Fibroblast of peridontal ligament (primary cell): ENCODE measurements around the gene SGIP1.
A peak's percentile ranks its signal among the peaks of the same experiment; 100 is the strongest.

Experiments used
- DNase-seq: peaks from one replicate; pipeline ENCODE4 v3.0.0-alpha.2; 2010; ENCODE audit errors: extremely low read depth

SGIP1 gene

DNA sequence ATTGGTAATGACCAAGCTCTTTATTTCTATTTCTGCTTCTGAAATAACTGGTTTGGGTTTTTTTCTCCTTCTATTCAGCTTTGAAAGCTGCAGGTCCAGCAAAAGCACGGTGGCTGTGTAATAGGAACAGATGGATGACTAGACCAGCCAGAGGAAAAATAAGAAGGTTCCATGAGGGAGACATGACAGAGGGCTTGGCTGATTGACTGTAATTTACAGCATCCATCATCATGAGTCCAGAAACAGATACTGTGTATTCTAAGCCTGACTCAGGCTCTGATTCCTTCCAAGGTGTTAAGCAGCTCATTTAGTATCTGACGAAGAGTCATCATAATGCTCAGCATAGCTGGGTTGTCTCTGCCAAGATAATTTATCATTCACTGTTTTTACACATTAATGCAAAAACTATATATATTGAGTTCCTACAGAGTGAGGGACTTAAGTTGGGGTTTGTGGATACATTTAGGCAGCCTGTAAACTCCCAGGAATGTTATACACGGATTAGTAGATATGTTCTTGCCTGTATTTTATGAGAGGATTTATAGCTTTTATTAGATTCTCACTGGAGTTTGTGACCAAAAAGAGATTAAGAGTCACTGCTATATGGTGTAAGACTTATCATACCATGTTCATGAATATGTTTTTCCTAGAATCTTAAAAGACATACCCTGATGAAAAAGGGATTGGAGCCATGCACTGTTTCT is 72.6 kb downstream of the SGIP1 start:
- no peak for DNase-seq

DNA sequence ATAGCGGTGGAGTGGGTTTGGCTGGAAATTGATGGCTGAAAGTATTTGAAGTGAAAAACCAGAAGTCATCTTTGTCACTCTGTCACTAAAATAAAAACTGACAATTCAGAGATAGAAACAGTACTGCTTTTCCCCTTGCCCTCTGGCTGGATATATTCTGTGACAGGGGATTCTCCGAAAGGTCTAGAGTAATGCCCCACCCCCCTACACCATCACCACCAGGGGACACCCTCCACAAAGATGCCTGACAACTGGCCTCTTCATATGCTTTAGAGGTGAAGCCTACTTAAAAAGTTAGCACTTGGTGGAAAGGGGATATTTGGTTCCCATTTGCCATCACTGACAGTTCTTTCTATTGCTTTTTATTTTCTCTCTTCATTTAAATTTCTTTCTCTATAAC is 73.5 kb downstream of the SGIP1 start:
- DNase-seq, result no peak

DNA sequence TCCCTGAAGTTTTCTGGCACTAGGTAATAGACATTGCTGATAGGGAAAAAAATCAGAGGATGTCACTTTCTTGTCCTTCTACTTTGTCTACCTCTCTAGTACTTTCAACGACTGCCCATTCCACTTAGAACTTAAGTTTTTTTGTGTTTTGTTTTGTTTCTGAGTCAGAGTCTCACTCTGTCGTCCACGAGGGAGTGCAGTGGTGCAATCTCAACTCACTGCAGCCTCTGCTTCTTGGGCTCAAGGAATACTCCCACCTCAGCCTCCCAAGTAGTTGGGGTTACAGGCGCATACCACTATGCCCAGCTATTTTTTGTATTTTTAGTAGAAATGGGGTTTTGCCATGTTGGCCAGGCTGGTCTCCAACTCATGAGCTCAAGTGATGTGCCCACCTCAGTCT is 79.2 kb downstream of the SGIP1 start:
- peak; percentile 26 for DNase-seq

DNA sequence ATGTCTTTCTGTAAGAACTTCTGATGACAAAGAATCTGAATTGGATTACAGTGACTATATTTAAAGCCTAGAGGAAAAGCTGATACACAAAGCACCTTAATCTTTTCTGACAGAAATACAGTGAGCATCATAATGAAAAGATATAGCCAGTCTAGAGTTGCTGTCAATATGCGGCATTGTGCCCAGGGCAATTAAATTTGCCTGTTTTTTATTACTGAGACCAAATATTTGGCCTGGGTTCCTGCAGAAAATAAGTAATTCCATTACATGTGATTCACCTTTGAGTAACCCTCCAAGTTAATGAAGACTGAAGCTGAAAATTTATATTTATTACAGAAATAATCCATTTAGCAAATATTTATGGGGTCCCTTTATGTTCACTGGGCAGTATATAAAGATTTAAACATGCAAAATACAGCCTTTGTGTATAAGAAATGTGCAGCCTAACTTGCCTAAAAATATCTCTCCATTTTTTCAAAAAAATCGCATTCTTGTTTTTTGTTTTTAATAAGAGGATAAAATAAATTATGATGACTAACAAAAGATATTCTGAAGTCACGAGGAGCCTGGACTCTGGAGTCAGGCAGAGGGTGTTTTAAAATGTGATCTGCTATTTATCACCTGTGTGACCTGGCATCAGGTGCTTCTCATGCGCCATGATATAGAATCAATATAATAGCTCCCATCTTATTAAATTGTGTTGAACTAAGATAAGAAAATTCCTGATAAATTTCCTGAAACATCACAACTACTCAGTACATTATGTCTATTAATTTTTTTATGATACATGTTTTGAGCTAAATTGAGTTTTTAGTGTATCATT is 83.6 kb downstream of the SGIP1 start:
- no peak for DNase-seq

DNA sequence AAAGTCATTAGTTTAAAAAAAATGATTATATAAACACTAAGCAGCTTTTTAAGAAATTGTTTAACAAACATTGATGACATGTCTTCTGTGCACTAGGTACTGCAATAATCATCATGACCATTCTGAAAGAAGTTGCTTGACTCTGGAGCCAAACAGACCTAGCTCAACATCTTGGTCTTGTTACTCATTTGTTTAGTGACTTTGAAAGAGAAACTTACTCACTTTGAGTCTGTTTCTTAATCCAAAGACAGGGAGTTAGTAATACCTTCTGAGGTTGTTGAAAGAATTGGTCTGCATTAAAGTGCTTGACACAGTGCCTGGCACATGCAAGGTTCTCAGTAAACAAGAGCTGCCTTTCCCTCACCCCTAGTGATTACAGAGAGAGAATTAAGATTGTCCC is 84.4 kb downstream of the SGIP1 start:
- peak; percentile 68 for DNase-seq

DNA sequence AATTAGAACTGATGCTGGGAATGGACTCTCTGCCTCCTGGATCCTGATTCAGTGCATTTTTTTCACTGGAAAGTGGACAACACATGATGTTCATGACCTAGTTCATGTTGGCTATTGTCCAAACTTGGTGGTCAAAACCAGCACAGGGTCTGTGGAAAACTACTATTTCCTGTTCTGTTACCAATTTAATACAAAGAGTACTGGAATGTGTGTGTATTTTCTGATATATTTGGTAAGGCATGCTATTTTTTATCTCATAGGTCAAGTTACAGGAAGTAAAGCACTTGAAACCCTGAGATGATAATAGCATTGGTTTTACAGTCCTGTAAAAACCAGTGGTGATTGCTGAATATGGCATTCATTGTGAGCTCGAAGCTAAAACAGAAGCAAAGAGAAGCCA is 89.9 kb downstream of the SGIP1 start:
- DNase-seq, result peak; percentile 57

DNA sequence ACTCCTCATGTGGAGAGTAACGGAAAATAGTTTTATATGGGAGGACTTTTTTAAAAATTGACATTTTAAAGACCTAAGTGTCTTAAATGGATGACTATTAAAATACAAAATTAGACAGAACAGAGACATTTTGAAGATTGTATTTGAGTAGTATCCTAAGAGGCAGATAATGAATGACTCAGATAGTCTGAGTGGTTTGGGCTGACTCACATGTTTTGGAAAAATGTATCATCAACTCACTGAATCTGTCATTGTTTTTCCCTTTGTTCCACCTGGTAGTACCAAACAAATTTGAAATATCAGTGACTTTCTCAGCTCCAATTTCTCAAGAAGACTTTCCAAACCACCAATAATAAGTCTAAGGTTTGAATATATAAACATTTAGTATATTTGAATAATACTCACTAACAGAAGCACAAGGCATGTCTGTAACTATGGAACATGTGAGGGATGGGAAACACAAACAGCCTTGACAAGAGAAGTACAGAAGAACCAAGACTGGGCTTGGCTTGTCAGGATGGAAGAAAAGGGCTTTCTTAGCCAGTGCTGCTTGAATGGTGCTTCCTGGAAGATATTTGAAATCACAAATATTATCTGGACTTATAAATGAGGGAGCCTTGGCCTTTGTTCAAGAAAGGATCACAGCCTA is 90.6 kb downstream of the SGIP1 start:
- peak; percentile 71 for DNase-seq

DNA sequence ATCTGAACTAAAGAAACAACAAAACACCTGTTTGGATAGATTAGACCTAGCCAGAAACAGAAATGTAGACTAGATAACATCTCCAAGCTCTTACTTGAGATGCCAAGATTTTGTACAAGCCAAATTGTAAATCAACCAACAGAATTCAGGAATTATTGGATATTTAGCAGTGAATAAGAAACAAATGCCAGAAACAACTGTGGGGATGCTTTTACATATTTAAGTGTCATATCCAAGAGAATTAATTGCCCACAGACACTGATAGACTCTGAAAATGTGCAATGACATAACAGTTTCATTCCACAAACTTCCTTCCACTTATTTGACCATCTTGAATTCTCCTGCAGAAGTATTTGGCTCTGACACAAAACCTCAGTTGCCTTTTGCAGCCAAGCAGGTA is 92.3 kb downstream of the SGIP1 start:
- DNase-seq, result no peak

DNA sequence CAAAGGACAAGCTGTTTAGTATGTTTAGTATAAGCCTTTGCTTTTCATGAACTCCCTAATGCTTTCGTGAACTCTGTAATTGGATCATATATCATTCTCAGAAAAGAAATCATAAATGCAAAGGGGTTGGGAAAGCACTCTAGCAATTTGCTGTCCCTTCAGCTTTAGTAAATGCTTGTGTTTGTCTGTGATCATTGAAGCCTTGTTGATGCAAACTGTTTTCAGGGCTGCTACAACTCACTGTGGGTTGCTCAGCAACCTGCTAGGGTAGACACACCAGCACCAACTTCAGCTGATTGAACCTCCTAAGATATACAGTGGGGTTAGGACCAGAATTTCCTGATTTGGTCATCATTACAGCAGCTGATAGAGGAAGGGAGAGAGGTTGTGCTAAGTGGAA is 95.0 kb downstream of the SGIP1 start:
- DNase-seq, result no peak

DNA sequence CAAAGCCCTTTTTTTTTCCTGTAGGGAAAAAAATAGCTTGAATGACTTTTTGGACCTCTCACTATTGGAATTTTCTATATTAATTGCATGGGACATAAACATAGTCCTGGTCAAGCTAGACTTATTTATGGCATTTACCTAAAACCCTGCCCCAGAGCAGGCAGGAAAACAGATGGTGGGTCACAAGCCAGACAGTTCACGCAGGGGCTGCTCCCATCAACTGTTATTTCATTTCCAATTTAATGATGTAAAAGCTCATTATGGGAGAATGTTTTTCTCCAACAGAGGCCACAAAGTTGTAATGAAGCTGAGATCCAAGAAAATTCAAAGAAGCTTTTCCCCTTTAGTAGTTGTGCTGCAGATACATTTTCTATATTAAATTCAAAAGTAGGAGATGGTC is 99.2 kb downstream of the SGIP1 start:
- no peak for DNase-seq

DNA sequence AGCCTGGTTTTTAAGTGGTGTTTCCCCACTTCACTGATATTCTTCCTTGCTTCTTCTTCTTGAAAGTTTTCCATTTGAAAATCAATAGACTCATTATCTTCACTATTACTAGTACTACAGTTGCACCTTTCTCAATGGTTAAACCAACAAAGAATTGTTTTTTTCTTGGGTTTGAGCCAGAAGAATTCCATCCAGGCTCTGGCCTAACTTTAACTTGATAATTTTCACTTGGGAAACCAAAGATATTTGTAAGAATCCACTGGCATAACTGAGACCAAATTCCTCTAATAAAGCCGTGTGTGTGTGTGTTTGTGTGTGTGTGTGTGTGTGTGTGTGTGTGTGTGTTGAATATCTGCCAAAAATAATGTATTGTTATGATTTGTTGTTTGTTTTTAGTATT is 103.2 kb downstream of the SGIP1 start:
- peak; percentile 18 for DNase-seq

DNA sequence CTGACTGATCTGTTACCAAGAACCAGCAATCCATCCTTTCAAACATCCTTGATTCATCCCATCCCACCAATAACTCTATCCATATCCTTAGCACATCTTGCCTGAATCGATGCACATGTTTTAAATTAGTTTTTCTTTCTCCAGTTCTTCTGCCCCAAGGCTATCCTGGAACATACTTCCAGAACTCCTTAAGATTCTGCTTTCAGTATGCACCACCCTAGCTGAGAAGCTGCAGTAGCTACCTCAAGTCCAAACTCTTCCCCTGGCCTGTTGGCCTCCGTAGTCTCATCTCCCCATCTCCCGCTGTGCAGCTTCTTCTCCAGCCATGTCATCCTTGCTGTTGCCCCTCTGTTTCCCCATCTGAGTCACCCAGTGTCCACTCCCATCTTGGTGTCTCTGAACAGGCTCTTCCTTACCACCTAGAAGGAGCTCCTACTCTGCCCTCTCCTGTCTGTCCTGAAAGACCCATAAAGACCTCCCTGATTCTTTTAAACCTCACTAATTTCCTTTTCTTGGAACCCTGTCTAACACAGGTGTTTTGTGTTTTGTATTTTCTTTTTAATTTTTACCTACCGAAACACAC is 108.0 kb downstream of the SGIP1 start:
- peak; percentile 27 for DNase-seq

DNA sequence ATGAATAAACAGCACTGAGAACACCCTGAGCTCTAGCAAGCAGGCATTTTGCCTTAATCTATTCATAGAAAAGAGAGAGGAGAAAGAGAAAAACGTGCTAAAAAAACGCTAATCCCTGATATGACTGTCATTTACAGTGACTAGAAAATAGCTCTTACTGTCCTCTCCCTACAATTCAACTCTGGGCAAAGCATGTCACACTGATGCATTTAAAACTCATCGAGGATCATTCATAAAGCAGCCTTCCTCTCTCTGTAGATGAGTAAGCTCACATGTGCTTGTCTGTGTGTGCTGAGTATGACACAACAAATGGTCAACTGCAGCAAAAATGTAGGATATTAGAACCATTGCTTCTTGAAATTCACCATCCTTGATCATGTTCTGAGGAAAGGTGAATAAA is 109.0 kb downstream of the SGIP1 start:
- no peak for DNase-seq

DNA sequence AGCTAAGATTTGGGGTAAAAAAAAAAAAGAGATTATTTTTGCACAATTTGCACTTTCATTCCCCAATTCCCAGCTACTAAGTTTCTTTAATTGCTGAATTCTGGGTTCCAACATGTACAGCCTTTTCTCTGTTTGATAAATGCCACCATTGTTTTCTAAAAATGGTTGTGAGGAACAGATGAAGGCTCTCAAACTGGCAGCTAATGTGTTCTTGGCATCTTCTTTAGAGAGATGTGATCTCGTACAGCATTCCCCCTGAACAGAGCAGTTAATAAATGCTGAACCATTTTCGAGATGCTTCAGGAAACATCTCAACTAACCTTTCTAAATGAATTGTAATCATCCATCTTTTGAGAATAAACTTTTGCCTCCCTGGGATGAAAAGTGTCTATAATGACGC is 110.4 kb downstream of the SGIP1 start:
- DNase-seq, result no peak

DNA sequence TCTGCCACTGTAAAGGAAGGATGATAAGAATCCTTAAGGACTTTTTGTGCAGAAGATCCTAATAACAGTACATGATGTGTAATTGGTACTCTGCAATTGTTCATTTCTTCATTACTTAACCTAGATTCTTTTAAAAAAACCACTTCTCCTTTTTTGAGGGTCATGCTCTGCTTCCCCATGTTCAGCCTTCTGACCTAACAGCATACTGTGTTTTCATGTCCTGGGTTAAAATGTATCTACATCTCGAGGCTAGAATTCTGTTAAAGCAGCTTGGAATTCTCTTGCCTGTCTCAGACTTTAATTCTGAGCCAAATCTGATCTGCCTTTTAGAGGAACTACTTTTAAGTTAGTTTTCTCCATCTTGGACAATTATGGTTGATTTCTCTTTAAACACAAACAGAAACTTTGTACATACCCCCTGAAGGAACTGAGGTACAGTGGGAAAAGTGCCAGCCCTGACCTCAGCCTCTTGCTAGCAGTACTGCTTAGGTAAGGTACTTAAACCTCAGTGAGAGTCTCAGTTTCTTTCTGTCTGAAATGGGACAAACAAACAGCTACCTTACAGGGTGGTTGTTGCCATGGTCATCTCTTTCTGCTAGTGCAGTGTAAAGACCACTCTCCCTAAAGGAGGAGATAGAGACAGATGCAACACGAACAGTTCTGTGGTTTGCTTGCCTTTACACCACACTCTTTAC is 115.1 kb downstream of the SGIP1 start:
- no peak for DNase-seq

DNA sequence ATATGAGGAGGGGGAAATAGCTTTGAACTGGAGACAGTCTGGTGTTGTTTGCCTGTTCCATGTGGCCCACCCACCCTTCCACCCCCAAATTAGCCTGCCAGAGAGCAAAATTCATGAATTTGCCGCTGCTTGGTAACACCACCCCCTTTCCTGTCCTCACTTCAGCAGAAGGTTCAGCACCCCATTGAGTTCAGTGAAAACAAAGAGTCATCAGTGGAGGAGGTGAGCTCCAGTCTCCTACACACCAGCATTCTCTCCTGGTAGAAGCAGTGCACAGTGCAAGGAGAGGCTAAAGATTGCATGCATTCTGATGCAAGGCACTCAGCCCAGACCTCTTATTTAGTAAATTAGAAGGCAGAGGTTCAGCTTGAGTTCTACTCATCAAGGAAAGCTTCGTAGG is 118.6 kb downstream of the SGIP1 start:
- no peak for DNase-seq

DNA sequence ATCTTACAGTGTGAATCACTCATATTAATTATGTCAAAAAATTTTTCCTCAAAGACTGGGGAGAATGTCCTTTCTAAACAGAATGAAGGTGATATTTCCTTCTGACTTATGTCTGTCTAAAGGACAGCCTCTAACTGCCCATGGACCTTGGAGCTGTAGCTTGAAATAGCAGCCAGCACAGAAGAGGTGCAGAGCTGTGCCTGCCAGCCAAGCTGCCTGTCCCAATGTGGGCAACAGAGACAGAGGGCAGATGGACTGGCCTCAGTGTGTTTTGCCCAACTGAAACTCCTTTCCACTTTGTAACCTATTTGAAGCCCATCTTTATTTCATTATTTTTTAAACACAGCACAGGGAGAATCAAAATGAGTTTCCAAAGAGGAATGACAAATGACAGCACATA is 120.7 kb downstream of the SGIP1 start:
- DNase-seq, result no peak

DNA sequence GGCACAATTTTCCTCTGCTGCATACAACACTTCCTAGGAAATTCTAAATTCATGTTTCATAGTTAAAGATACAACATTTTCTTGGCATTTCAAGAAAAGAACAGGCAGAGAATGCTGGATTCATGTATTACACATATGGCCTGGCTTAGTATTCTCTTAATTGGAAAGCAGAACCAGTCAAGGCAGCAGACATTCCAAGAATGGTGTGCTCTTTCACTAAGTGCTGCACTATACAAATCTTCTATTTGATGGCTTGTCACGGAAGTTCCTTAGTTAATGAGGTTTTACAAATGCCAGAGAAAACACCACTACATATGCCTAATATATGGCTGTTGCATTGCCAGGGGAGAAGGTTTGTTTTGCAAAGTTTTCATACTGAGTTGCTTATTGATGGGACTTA is 137.5 kb downstream of the SGIP1 start:
- DNase-seq, result no peak

DNA sequence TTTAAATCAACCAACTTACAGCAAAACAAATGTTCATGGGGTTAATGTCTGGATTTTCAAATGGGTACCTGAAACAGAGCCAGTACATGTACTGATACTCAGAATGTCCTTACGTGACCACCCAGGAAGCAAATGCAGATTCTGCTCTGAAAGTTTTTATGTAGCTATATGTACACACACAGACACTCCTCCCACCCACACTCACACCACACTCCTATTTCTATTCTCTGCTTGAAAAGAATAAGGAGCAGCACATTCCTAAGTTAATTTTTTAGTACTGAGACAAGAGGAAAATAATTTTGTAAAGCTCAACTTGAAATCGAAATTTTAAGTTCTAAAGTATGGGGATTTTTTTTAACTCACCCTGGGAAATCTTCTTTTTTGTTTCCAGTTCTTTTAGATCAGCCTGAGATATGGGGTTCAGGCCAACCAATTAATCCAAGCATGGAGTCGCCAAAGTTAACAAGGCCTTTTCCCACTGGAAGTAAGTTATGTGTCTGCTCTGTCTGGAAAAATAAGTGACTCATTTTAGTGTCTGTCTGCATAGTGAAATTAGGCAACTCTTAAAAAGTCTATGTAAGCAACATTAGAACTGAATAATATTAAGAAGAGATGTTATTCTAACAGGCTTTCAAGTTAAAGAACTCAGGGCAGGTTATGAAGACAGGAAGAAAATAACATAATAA is 142.8 kb downstream of the SGIP1 start:
- peak; percentile 72 for DNase-seq

DNA sequence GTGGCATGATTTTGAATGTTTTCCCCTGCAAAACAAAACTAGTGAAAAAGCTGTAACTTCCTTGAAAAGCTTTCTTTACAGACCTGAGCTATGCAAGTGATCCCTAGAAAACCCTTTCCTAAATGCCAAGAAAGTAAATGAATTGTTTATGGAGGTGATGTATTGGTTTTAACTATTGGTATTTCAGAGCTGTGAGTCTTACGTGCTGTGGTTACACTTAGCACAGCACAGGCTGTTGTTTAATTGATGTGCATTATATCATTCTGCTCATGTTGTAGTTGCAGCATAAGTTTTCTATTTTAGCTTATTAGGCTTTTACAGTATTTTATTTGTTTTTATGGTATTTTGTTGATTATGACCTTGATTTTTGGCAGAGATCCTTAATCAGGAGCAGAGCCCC is 144.2 kb downstream of the SGIP1 start:
- no peak for DNase-seq

DNA sequence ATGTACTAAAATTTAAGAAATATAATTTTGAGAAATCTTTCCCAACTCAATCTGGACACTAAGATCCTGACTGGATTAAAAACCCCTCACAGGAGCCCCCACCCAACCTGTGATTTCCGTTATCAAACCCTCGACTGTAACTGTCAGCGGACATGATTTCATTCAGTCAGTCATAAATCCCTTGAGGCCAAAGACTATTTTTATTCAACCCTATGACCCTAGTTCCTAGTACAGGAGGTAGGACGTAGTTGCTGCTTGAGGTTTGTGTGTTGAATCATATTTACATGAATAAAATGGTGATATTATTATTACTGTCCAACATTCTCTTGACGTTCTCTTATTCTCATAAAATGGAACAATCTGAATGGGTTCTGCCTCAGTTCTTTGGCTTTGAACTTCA is 145.2 kb downstream of the SGIP1 start:
- no peak for DNase-seq
